Astrocyte of the spinal cord (primary cell): ENCODE results near the gene NRXN3.

ENCODE experiments used
- DNase-seq: peaks from one replicate; pipeline ENCODE4 v3.0.0; 2011; ENCODE audit warnings: low read depth, low spot score
- H3K4me3 ChIP-seq: 2 replicates; pipeline ENCODE4 v1.5.1; 2011; ENCODE audit warnings: low read depth, mild to moderate bottlenecking, low read length, moderate library complexity
- in situ Hi-C: cut with HindIII; loops from 2 replicates; pipeline ENCODE4 v1.10.0; 2017; ENCODE audit warnings: low sequenced_read_pairs
- TF ChIP-seq, protein P1 (sequence below): IDR thresholded peaks from 2 replicates; pipeline ENCODE4 v1.5.1; 2012; ENCODE audit warnings: low read depth, mild to moderate bottlenecking, low read length, inconsistent platforms

Gene NRXN3

DNA sequence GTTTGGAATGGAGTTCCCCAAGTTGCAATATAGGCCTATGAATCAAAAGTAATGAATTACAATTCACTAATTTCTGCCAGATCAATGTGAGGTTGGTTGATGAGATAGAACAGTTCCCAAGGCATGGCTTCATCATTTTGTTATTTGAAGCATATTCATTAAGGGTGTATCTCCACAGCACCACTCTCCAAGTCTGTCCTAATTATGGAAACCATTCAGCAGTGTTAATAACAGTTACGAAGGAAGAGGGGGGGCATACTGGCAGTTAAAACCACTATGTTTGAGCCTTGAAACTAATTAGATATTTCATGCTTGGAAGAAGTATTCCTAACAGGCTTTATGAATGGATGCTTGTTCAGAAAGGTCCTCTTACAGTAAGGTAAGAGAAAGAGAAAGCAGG lies 1520.8 kb downstream of the NRXN3 start:
- TF ChIP-seq, protein P1, sequence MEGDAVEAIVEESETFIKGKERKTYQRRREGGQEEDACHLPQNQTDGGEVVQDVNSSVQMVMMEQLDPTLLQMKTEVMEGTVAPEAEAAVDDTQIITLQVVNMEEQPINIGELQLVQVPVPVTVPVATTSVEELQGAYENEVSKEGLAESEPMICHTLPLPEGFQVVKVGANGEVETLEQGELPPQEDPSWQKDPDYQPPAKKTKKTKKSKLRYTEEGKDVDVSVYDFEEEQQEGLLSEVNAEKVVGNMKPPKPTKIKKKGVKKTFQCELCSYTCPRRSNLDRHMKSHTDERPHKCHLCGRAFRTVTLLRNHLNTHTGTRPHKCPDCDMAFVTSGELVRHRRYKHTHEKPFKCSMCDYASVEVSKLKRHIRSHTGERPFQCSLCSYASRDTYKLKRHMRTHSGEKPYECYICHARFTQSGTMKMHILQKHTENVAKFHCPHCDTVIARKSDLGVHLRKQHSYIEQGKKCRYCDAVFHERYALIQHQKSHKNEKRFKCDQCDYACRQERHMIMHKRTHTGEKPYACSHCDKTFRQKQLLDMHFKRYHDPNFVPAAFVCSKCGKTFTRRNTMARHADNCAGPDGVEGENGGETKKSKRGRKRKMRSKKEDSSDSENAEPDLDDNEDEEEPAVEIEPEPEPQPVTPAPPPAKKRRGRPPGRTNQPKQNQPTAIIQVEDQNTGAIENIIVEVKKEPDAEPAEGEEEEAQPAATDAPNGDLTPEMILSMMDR: no peak
- in situ Hi-C loops: no loop called here
- no peak for DNase-seq
- no peak overlapping the region for H3K4me3 ChIP-seq

DNA sequence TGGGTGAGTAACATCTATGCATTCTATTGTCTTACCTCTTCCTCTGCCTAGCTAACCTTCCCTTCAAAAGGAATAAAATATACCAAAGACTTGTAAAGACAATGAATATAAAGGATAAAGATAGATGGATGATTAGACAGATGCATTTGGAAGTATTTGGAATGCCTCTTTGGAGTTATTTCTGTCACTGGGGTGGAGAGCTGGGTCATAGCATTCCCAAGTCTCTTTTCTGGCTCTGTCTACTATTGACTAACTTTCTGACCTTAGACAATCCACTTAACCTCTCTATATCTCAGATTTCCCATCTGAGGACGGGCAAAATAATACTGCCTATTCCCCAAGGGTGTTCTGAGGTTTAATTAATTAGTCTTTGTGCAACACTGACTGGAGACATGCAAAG lies 1523.8 kb downstream of the NRXN3 start:
- no peak overlapping the region for H3K4me3 ChIP-seq
- TF ChIP-seq, protein P1: no peak
- no peak for DNase-seq
- in situ Hi-C loops: no loop called here

DNA sequence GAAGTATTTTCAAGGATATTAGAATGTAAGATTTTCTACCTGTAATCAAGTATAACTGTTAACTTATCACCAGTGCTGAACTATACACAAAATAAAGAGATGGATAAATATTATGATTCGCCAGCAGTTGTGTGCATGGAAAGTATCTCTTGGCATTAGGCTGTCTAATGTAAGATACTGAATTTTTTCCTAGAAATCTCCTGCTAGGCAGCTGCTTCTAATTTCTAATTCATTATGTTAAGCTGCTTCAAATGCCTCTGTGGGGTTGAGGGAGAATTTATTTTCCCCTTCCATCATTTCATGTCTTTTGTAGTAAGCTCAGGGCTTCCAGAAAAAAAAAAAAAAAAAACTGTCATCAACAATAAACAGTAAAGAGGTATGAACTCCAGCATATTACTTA lies 1525.1 kb downstream of the NRXN3 start:
- TF ChIP-seq, protein P1: no peak
- no peak for DNase-seq
- in situ Hi-C loops: no loop called here
- no peak overlapping the region for H3K4me3 ChIP-seq

DNA sequence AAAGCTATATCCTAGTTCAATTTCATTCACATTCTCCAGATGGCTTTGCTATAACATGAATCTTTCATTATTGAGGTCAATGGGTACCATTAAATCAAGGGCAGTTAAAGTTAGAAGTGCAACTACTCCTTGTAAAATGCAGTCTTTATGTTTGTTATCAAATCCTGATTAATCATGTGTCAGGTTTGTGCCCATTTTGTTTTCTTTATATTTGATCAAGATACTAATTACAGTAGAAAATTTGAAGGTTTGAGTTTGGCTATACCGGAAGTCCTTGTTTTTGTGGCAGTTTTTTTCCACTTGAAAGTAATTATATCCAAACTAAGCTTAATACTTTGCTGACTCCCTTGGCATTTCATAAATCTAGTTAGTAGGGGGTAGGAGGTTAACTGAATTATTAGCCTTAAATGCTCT lies 1528.1 kb downstream of the NRXN3 start:
- TF ChIP-seq, protein P1: no peak
- H3K4me3 ChIP-seq: no peak overlapping the region
- DNase-seq: no peak
- in situ Hi-C loops: no loop called here

DNA sequence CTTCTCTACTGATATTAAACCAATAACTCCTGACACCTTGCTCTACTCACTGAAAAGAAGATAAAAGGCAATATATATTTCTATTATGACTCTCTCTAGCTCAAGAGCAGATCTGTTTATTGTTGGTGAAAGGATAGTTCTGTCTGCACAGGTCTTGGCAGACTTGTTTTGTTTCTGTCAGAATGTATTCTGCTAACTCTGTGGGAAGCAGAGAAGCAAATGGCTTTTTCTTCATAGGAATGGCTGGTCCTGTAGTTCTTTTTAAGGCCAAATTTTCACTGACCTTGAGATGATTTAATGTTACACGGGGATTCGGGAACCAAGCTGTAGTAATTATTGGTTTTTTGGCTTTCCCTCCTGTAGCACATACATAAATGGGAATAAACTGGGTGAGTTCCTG lies 1529.0 kb downstream of the NRXN3 start:
- no peak overlapping the region for H3K4me3 ChIP-seq

DNA sequence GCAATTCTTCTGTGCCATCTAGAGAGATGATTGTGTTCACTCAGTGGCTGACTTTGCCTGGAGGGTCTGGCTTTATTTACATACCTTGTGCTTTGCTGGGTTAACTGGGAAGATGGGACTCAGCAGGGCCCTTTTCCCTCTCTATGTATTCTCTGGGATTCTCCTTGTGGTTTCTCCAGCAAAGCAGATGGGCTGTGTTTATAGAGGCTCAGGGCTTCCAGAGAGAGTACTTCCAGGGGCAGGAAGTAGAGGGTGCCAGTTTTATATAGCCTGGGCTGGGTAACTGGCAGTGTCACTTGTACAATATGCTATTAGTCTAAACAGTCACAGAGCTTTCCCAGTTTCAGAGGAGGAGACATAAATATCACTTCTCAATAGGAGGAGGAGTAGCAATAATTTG lies 1531.2 kb downstream of the NRXN3 start:
- no peak for DNase-seq
- in situ Hi-C loops: no loop called here
- no peak overlapping the region for H3K4me3 ChIP-seq
- TF ChIP-seq, protein P1: no peak

More for the DNA sequence above, 1529.0 kb downstream of the NRXN3 start:
- in situ Hi-C loops: no loop called here
- TF ChIP-seq, protein P1: no peak
- DNase-seq: no peak

DNA sequence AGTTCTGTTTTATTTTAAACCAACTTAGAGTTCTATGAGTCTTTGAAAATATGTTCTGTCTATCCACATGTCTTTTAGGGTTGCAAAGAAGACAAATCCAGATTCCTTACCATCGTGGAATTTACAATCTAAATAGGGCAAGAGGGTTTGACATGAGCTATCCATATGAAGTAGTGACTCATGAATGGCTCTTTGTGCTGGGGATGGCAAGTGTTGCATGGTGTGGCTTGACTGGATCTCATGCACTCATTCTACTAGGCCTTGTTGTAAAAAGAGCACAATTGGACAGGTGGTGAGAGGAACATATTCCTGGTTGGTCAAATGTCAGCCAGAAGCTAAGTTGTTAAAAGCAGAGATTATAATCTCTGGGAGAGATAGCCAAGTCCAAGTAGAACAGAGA lies 1532.0 kb downstream of the NRXN3 start:
- TF ChIP-seq, protein P1: no peak
- no peak overlapping the region for H3K4me3 ChIP-seq
- in situ Hi-C loops: no loop called here
- no peak for DNase-seq
